Right lobe of liver (tissue), 4 donors: ENCODE measurements around the gene LIPJ.

Experiments
- CTCF ChIP-seq, 4 donors: fragments of 200-600 bp in 3 of 4; fragments of 450-650 bp in 1 of 4; IDR thresholded peaks; one replicate each; pipeline versions ENCODE4 v1.5.1 to v1.8.0; 2016 to 2022; ENCODE audit warnings: antibody characterized with exemption in 4 of 4, mild to moderate bottlenecking in 2 of 4
- POLR2A ChIP-seq: fragments of 450-650 bp; IDR thresholded peaks from one replicate; pipeline ENCODE4 v1.6.1; 2017; ENCODE audit warnings: antibody characterized with exemption, mild to moderate bottlenecking
- donor health status: DM: no; HTN: no; CAD: no.
- donor health status: DM: no; HTN: no; CAD: no.
- donor health status: DM: no; HTN: yes; CAD: no.

- TF ChIP-seq POLR2A (no peak), CTCF (IDR thresholded peaks at IDR 0.05) (no peak)
Observed at GRCh38 chr10:88586462-88586861, at the start of gene LIPJ.
